K562 (cell line): ENCODE measurements around the gene ADNP. TPM values are rescaled to one million over a fixed set of nuclear protein-coding genes. Genes with fewer than 3 reads are reported as not detected.

Experiments
- EHMT2 ChIP-seq: fragments of 450-650 bp; IDR thresholded peaks from 2 replicates; pipeline ENCODE4 v1.6.1; 2018; ENCODE audit warnings: antibody characterized with exemption
- FOXA1 ChIP-seq: fragments of 450-650 bp; IDR thresholded peaks from 2 replicates; pipeline ENCODE4 v1.6.1; 2016; ENCODE audit warnings: mild to moderate bottlenecking, borderline replicate concordance
- HEY1 ChIP-seq: fragments of 250-450 bp; sonication (Bioruptor Pico); IDR thresholded peaks from 2 replicates; pipeline ENCODE4 v1.5.0; 2020; ENCODE audit warnings: mild to moderate bottlenecking, moderate library complexity, borderline replicate concordance
- HNRNPH1 ChIP-seq: fragments of 200-400 bp; formaldehyde crosslinking; optimal IDR thresholded peaks from 2 replicates; pipeline ENCODE3; 2017; ENCODE audit warnings: low read depth, mild to moderate bottlenecking, low read length, moderate library complexity
- MGA ChIP-seq: fragments of 450-650 bp; IDR thresholded peaks from 2 replicates; pipeline ENCODE4 v1.6.1; 2016; ENCODE audit warnings: mild to moderate bottlenecking, moderate library complexity
- NFATC3 ChIP-seq: fragments of 450-650 bp; IDR thresholded peaks from 2 replicates; pipeline ENCODE4 v1.6.1; 2017; ENCODE audit warnings: mild to moderate bottlenecking
- NR2F6 ChIP-seq: fragments of 450-650 bp; formaldehyde crosslinking; IDR thresholded peaks from 2 replicates; pipeline ENCODE4 v1.4.0; 2020; ENCODE audit warnings: mild to moderate bottlenecking
- POLR2A ChIP-seq: fragments of 450-650 bp; conservative IDR thresholded peaks from 2 replicates; pipeline ENCODE4 v1.6.1; 2016
- RBM17 ChIP-seq: fragments of 200-400 bp; formaldehyde crosslinking; IDR thresholded peaks from 2 replicates; pipeline ENCODE4 v1.6.1; 2017; ENCODE audit warnings: low read depth, mild to moderate bottlenecking, low read length, borderline replicate concordance
- SIN3A ChIP-seq, 2 experiments: fragments of 150-350 bp in 1 of 2; IDR thresholded peaks; 2 replicates each; pipeline ENCODE4 v1.6.1; 2011 to 2016; ENCODE audit warnings: borderline replicate concordance in 2 of 2, low read depth in 2 of 2, low read length in 2 of 2, mild to moderate bottlenecking in 2 of 2, moderate library complexity in 2 of 2; ENCODE audit not compliant: control insufficient read depth in 1 of 2
- SMAD2 ChIP-seq: fragments of 150-350 bp; IDR thresholded peaks from 2 replicates; pipeline ENCODE4 v1.6.1; 2014; ENCODE audit warnings: low read depth, mild to moderate bottlenecking, low read length
- TFAP4 ChIP-seq: sonication (generic); formaldehyde crosslinking; IDR thresholded peaks from 2 replicates; pipeline ENCODE4 v1.8.0; 2022; ENCODE audit warnings: missing genetic modification reagents, mild to moderate bottlenecking, moderate library complexity, borderline replicate concordance
- TOE1 ChIP-seq, 2 experiments: fragments of 450-650 bp in 1 of 2; sonication (generic) in 1 of 2; formaldehyde crosslinking in 1 of 2; IDR thresholded peaks; 2 replicates each; pipeline versions ENCODE4 v1.7.1 to v1.8.0; 2016 to 2022; ENCODE audit warnings: borderline replicate concordance in 2 of 2, mild to moderate bottlenecking in 2 of 2, antibody characterized with exemption in 1 of 2, inconsistent platforms in 1 of 2, low read depth in 1 of 2, missing genetic modification reagents in 1 of 2, moderate library complexity in 1 of 2
- ZNF23 ChIP-seq: fragments of 250-450 bp; sonication (Bioruptor Pico); IDR thresholded peaks from 2 replicates; pipeline ENCODE4 v1.4.0; 2020; ENCODE audit warnings: mild to moderate bottlenecking
- ZNF696 ChIP-seq: fragments of 250-450 bp; sonication (Bioruptor Pico); conservative IDR thresholded peaks from 2 replicates; pipeline ENCODE4 v1.4.0; 2020; ENCODE audit warnings: mild to moderate bottlenecking, moderate library complexity
- polyA plus RNA-seq, 8 experiments: library from polyadenylated mRNA; depleted of rRNA in 4 of 8; stranded (reverse) in 5 of 8; unstranded in 3 of 8; fragments of >200 nt; fragmentation: Nextera tagmentation in 2 of 8; fragmentation: Illumina TruSeq in 1 of 8; extraction: Ambion mirVana in 2 of 8; extraction: Trizol in 1 of 8; gene quantifications; 2 replicates each; pipeline versions ENCODE4 v1.2.1 to v1.2.3, GENCODE V29; 2011 to 2014; ENCODE audit warnings: inconsistent platforms in 1 of 8, missing spikeins in 1 of 8
- total RNA-seq, 7 experiments: library from RNA; depleted of rRNA in 6 of 7; stranded (reverse); fragments of >200 nt in 6 of 7; fragmentation: Illumina TruSeq in 2 of 7; extraction: Trizol in 2 of 7; gene quantifications; 2 replicates each; pipeline versions ENCODE4 v1.2.1 to v1.2.3, GENCODE V29; 2011 to 2021; ENCODE audit warnings: low replicate concordance in 1 of 7

ADNP gene
- total and polyA plus RNA-seq, 9 of the 15 experiments (the other 6 are each of a cell fraction or from before 2014, with no cell fraction given) = 17.8 to 59.9 (median 25.3) TPM

- TF ChIP-seq MGA (peak; percentile 31; the same call in 1 of the 2 replicates), SMAD2 (0 out of 2 replicates have a peak, but pooled peaks have one; percentile 60), HNRNPH1 (no peak), POLR2A (peak; percentile 45), EHMT2 (peak; percentile 64), ZNF23 (CRISPR knock-in tag) (no peak), NR2F6 (no peak), TFAP4 (CRISPR knock-in tag) (peak; percentile 78; the same call in 1 of the 2 replicates), RBM17 (no peak), TOE1 (IDR thresholded peaks at IDR 0.05; ENCODE audit: borderline replicate concordance) (peak; percentile 50; the same call in 1 of the 2 replicates), TOE1 (CRISPR knock-in tag; IDR thresholded peaks at IDR 0.05; ENCODE audit: borderline replicate concordance, low read depth) (no peak), FOXA1 (no peak), SIN3A (IDR thresholded peaks at IDR 0.05; ENCODE audit: borderline replicate concordance in 2 of 2, control insufficient read depth in 1 of 2, low read depth in 2 of 2, low read length in 2 of 2) (peak in 1 of 2 experiments; percentile 7; a peak in 1 of 4 replicates), HEY1 (CRISPR knock-in tag) (no peak), NFATC3 (peak; percentile 49; the same call in 1 of the 2 replicates), ZNF696 (CRISPR knock-in tag) (no peak)
Measured at GRCh38 chr20:50929299-50930138, 1.7 kb downstream of the ADNP start (continued).
